Measurements from ENCODE around the gene TFCP2L1. TPM values are rescaled to one million over a fixed set of nuclear protein-coding genes. Genes with fewer than 3 reads are reported as not detected.

Gene TFCP2L1
- total and polyA plus RNA-seq, 9 donors = under 0.01 to 0.45 (median 0.25) TPM

DNA sequence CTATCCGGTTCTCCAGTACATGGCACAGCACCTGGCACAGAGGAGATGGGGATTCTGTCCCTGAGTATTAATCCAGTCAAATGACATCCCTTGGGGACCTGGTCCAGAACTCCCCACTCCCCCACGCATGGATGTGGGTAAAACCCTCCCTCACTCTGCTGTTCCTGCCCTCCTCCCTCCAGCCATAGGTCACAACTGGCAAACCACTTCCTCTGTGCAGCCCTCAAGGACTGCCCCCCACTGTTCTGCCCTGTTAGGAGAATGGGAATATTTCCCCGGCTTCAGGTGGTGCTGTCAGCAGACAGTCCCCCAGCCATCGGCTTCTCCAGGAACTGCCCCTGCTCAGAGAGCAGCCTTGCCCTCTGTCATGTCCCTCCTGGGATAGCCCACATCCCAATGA is 1.5 kb upstream of the TFCP2L1 start:
- DNase-seq = no peak
- Histone ChIP-seq H3K4me3 (ENCODE audit: low read length) (no peak overlapping the region), H3K36me3 (ENCODE audit: control insufficient read depth, insufficient read depth, low read length) (no peaks in the 10 kb centered on the region), H3K27me3 (ENCODE audit: control insufficient read depth, insufficient read depth, low read length) (peaks cover 44% of the 10 kb centered on the region), H3K27ac (ENCODE audit: low read length) (no peak overlapping the region), H3K9me3 (replicated peaks; ENCODE audit: control insufficient read depth, low read depth, low read length) (no peaks in the 10 kb centered on the region), H3K4me1 (ENCODE audit: control insufficient read depth, insufficient read depth, low read length) (peaks cover 10% of the 10 kb centered on the region)
- WGBS (ENCODE audit: insufficient coverage) = 43% methylated on average over 4 of the region's 4 CpGs

DNA sequence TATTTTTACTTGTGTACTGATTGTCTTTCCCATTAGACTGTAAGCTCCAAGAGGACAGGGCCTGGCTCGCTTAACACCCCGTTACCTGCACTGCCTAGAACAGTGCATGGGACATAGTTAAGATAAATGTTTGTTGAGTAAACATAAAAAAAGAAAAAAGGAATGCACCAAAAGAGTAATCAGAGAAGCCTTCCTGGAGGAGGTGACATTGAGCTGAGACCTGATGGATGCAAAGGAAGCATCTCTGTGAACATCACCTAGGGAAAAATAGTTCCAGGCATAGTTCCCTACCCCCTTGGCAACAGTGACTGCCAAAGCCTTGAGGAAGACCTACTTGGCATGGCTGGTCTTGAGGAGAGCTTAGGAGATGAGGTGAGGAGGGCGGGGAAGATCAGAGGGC is 924 bp upstream of the TFCP2L1 start:
- H3K9me3 ChIP-seq (replicated peaks; ENCODE audit: control insufficient read depth, low read depth, low read length) = no peaks in the 10 kb centered on the region
- peaks cover 44% of the 10 kb centered on the region for H3K27me3 ChIP-seq (ENCODE audit: control insufficient read depth, insufficient read depth, low read length)
- peaks cover 10% of the 10 kb centered on the region for H3K4me1 ChIP-seq (ENCODE audit: control insufficient read depth, insufficient read depth, low read length)
- H3K4me3 ChIP-seq (ENCODE audit: low read length) = no peak overlapping the region
- 88% methylated on average over 1 of the region's 3 CpGs for WGBS (ENCODE audit: insufficient coverage)
- DNase-seq = no peak
- no peaks in the 10 kb centered on the region for H3K36me3 ChIP-seq (ENCODE audit: control insufficient read depth, insufficient read depth, low read length)
- no peak overlapping the region for H3K27ac ChIP-seq (ENCODE audit: low read length)

DNA sequence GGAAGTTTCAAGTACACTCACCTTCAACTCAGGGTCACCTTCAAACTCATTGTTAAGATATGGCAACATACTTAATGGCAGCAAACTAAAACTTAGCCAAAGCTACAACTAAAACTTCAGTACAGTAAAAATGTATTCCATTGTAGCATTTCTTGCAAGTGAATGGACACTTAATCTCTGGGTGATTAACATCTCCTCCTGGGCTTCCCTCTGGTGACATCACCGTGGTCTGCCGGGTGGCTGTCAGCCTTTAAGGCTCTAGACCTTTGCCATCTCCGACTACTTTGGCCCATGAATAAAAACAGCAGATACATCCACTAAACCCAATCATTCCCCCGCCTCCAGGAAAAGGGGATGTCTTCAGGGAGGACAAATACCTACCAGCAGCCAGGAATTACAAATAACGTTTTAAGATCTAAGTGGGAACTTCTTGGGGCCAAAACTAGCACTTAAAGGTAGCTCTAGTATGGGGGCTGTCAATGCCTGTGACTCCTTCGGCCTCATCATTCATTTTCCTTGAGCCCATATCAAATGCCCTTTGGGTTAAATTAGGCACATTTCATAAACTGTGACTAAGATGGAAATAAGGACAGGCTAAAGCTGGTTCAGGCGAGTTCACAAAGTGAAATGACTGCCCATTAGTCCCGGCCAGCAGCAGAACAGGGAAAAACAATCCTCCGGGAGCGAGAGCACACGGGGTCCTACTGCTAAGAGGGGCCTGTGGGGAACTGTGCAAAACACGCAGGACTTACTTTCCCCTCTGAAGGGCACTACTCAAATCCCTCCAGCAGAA is 1.1 kb downstream of the TFCP2L1 start:
- Histone ChIP-seq H3K4me1 (ENCODE audit: control insufficient read depth, insufficient read depth, low read length) (peaks cover 10% of the 10 kb centered on the region), H3K27me3 (ENCODE audit: control insufficient read depth, insufficient read depth, low read length) (peaks cover 48% of the 10 kb centered on the region), H3K9me3 (replicated peaks; ENCODE audit: control insufficient read depth, low read depth, low read length) (no peaks in the 10 kb centered on the region), H3K36me3 (ENCODE audit: control insufficient read depth, insufficient read depth, low read length) (no peaks in the 10 kb centered on the region), H3K4me3 (ENCODE audit: low read length) (no peak overlapping the region), H3K27ac (ENCODE audit: low read length) (no peak overlapping the region)
- DNase-seq = no peak
- WGBS (ENCODE audit: insufficient coverage) = 21% methylated on average over 8 of the region's 12 CpGs

DNA sequence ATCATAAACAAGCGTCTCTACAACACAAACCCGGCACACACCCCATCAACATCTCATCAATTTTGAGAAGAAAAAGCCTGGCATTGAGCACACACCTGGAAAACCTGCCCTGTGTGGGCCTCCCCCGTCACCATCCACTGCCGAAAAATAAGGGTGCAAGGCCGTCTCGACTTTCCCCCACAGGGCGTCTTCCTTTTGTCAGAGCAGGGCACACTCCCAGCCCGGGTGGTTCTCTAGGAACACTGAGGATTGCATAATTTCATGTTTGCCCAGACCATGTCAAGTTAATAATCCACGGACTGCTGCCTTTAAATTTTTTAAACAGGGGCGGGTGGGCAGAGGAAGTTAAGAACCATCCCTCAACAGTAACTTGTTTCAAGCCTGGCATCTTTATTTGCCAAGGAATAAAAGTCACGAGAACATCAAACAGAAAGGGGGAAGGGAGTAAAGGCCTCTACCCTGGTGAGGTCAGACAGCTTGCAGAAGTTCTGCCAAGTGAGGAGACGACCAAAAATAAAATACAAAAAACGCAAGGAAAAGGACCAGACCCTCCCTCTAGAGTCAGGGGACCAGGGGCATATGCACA is 2.1 kb downstream of the TFCP2L1 start:
- no peak overlapping the region for H3K27ac ChIP-seq (ENCODE audit: low read length)
- H3K4me3 ChIP-seq (ENCODE audit: low read length) = no peak overlapping the region
- H3K9me3 ChIP-seq (replicated peaks; ENCODE audit: control insufficient read depth, low read depth, low read length) = no peaks in the 10 kb centered on the region
- no peak for DNase-seq
- peaks cover 10% of the 10 kb centered on the region for H3K4me1 ChIP-seq (ENCODE audit: control insufficient read depth, insufficient read depth, low read length)
- WGBS (ENCODE audit: insufficient coverage) = 76% methylated on average over 8 of the region's 13 CpGs
- no peaks in the 10 kb centered on the region for H3K36me3 ChIP-seq (ENCODE audit: control insufficient read depth, insufficient read depth, low read length)
- H3K27me3 ChIP-seq (ENCODE audit: control insufficient read depth, insufficient read depth, low read length) = peaks cover 47% of the 10 kb centered on the region

DNA sequence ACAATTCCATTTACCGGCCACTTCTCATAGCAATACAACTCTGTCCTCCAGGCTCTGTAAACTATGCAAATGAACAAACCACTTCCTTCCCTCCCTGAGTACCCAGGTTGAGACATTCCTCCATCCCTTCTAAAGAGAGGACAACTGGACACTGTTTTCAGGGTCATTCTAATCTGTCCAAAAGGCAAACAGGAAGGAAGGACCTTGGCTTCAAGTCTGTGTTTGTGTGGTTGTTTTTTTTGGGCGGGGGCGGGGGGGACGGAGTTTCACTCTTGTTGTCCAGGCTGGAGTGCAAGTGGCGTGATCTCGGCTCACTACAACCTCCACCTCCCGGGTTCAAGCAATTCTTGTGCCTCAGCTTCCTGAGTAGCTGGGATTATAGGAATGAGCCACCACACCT is 3.3 kb downstream of the TFCP2L1 start:
- no peak for DNase-seq
- Histone ChIP-seq H3K4me3 (ENCODE audit: low read length) (no peak overlapping the region), H3K36me3 (ENCODE audit: control insufficient read depth, insufficient read depth, low read length) (no peaks in the 10 kb centered on the region), H3K4me1 (ENCODE audit: control insufficient read depth, insufficient read depth, low read length) (peaks cover 10% of the 10 kb centered on the region), H3K27me3 (ENCODE audit: control insufficient read depth, insufficient read depth, low read length) (peaks cover 44% of the 10 kb centered on the region), H3K27ac (ENCODE audit: low read length) (no peak overlapping the region), H3K9me3 (replicated peaks; ENCODE audit: control insufficient read depth, low read depth, low read length) (no peaks in the 10 kb centered on the region)
- 80% methylated on average over 1 of the region's 7 CpGs for WGBS (ENCODE audit: insufficient coverage)

DNA sequence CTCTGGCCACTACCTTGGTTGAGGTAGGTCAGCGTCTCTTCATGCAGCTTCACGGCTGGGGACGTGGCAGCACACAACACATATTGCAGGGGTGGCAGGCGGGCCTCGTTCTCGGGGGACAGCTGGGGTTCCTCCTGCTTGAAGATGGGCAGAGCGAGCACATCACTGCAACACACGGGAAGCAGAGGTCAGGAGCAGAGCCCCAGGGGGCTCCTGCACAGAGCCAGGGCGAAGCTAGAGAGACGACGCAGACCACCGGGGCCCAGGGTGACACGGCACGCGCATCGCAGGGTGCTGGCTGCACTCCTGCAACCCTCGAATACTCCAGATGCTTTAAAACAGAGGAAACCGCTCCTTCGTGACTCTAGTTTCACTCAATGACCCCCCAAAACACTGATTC is 3.9 kb downstream of the TFCP2L1 start:
- no peaks in the 10 kb centered on the region for H3K36me3 ChIP-seq (ENCODE audit: control insufficient read depth, insufficient read depth, low read length)
- no peak for DNase-seq
- H3K27me3 ChIP-seq (ENCODE audit: control insufficient read depth, insufficient read depth, low read length) = peaks cover 38% of the 10 kb centered on the region
- peaks cover 10% of the 10 kb centered on the region for H3K4me1 ChIP-seq (ENCODE audit: control insufficient read depth, insufficient read depth, low read length)
- 75% methylated on average over 17 of the region's 19 CpGs for WGBS (ENCODE audit: insufficient coverage)
- no peak overlapping the region for H3K27ac ChIP-seq (ENCODE audit: low read length)
- H3K4me3 ChIP-seq (ENCODE audit: low read length) = no peak overlapping the region
- H3K9me3 ChIP-seq (replicated peaks; ENCODE audit: control insufficient read depth, low read depth, low read length) = no peaks in the 10 kb centered on the region

DNA sequence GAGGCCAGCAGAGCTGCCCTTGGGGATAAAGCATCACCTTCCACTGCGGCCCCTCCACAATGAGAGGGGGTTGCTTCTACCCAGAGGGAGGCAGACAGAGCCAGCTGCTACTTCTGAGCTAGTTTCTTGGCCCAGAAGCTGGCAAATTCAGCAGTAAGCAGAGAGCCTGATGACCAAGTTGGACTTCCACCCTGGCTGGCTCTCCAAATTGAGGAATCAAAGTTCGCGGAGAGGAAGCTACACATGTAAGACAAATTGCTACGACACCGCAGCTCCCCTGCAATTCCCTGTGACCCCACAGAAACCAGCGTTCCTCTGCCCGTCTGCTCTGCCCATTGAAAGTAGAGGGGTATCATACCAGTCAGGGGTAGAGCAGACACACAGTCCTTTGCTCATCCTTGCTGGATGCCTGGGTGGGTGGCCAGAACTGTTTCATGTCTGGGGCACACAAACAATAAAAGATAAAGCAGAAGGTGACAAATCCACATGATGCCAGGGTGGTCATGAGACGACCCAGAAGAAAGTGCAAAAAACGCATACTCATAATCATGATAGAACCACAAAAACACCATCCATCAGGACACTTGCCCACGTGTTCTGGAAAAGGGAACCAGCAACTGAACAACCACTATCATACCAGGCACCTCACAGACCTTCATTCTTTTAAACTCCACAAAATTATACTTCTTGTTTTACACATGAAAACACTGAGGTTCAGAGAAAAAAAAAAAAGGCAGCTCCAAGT is 5.4 kb downstream of the TFCP2L1 start:
- Histone ChIP-seq H3K27me3 (ENCODE audit: control insufficient read depth, insufficient read depth, low read length) (peaks cover 26% of the 10 kb centered on the region), H3K9me3 (replicated peaks; ENCODE audit: control insufficient read depth, low read depth, low read length) (no peaks in the 10 kb centered on the region), H3K36me3 (ENCODE audit: control insufficient read depth, insufficient read depth, low read length) (no peaks in the 10 kb centered on the region), H3K4me1 (ENCODE audit: control insufficient read depth, insufficient read depth, low read length) (peaks cover 6% of the 10 kb centered on the region), H3K4me3 (ENCODE audit: low read length) (no peak overlapping the region), H3K27ac (ENCODE audit: low read length) (no peak overlapping the region)
- WGBS (ENCODE audit: insufficient coverage) = 81% methylated on average over 8 of the region's 10 CpGs
- no peak for DNase-seq

DNA sequence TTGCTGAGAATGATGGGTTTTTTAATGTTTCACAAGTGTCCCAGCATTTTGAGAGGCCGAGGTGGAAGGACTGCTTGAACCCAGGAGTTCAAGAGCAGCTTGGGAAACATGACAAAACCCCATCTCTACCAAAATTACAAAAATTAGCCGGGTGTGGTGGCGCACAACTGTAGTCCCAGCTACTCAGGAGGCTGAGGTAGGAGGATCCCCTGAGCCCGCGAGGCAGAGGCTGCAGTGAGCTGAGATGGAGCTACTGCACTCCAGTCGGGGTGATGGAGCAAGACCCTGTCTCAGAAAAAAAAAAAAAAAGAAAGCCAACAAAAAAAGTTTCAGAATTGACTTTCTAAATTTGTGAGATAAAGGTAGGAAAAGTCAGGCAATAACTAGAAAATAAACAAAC is 8.7 kb downstream of the TFCP2L1 start:
- Histone ChIP-seq H3K9me3 (replicated peaks; ENCODE audit: control insufficient read depth, low read depth, low read length) (no peaks in the 10 kb centered on the region), H3K4me1 (ENCODE audit: control insufficient read depth, insufficient read depth, low read length) (no peaks in the 10 kb centered on the region), H3K36me3 (ENCODE audit: control insufficient read depth, insufficient read depth, low read length) (no peaks in the 10 kb centered on the region), H3K27me3 (ENCODE audit: control insufficient read depth, insufficient read depth, low read length) (peaks cover 5% of the 10 kb centered on the region), H3K4me3 (ENCODE audit: low read length) (no peak overlapping the region), H3K27ac (ENCODE audit: low read length) (no peak overlapping the region)
- DNase-seq = no peak
- no CpG with 5 or more reads among the region's 6 CpGs for WGBS (ENCODE audit: insufficient coverage)

DNA sequence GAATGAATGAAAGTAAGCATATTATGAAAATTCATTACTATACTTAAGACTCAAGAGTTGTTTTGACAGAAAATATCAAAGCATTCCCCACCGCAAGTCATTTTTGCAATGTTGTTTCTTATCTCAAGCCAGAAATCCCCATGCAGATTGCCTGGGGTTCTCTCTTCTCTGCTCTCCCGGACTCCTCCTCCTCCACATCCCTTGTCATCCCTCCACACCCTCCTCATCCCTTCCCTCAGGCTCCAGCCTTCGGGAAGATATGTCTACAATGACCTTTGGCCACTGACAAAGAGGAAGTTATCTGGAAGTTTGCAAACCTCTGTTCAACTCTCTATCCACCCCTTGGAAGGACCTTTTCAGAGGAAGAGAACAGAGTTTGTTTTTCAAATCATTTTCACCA is 11.9 kb downstream of the TFCP2L1 start:
- H3K4me3 ChIP-seq (ENCODE audit: low read length) = no peak overlapping the region
- no peaks in the 10 kb centered on the region for H3K9me3 ChIP-seq (replicated peaks; ENCODE audit: control insufficient read depth, low read depth, low read length)
- H3K27ac ChIP-seq (ENCODE audit: low read length) = no peak overlapping the region
- H3K4me1 ChIP-seq (ENCODE audit: control insufficient read depth, insufficient read depth, low read length) = no peaks in the 10 kb centered on the region
- H3K27me3 ChIP-seq (ENCODE audit: control insufficient read depth, insufficient read depth, low read length) = no peaks in the 10 kb centered on the region
- no peaks in the 10 kb centered on the region for H3K36me3 ChIP-seq (ENCODE audit: control insufficient read depth, insufficient read depth, low read length)
- 80% methylated on average over 2 of the region's 3 CpGs for WGBS (ENCODE audit: insufficient coverage)
- DNase-seq = no peak

DNA sequence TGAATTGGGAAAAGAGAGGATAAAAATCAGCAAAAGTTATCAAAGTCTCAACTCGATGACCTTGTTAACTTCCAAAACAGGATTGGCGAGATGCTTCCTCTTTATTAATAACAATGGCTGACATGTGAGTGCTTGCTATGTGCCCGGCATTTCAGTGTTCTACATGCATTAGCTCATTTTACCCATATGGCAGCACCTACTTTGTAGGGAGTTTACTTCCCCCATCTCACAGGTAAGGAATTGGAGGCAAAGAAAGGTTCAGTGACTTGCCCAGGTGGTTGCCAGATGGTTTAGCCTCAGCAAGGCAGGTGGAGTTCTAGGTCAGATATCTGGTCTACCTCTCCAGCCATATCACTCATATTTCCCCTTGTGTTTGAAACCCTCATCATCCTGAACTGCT is 12.4 kb downstream of the TFCP2L1 start:
- H3K9me3 ChIP-seq (replicated peaks; ENCODE audit: control insufficient read depth, low read depth, low read length) = no peaks in the 10 kb centered on the region
- DNase-seq = no peak
- H3K27me3 ChIP-seq (ENCODE audit: control insufficient read depth, insufficient read depth, low read length) = no peaks in the 10 kb centered on the region
- no CpG with 5 or more reads among the region's 3 CpGs for WGBS (ENCODE audit: insufficient coverage)
- no peak overlapping the region for H3K27ac ChIP-seq (ENCODE audit: low read length)
- H3K36me3 ChIP-seq (ENCODE audit: control insufficient read depth, insufficient read depth, low read length) = no peaks in the 10 kb centered on the region
- H3K4me3 ChIP-seq (ENCODE audit: low read length) = no peak overlapping the region
- no peaks in the 10 kb centered on the region for H3K4me1 ChIP-seq (ENCODE audit: control insufficient read depth, insufficient read depth, low read length)

Data from muscle of leg (tissue), 11 donors.